Left lung (tissue), 10 donors: Measurements from ENCODE around the gene TNFRSF6B. TPM values are rescaled to one million over a fixed set of nuclear protein-coding genes. Genes with fewer than 3 reads are reported as not detected.

Experiments used
- ATAC-seq: fragments of 200-7000 bp; cut with Tn5 transposase; one replicate; pipeline ENCODE4 v1.9.1; 2020; ENCODE audit warnings: moderate library complexity
- DNase-seq, 4 donors: peaks; one replicate each; pipeline ENCODE4 v3.0.0-alpha.2; 2013 to 2020
- H3K27ac ChIP-seq, 2 donors: fragments of 200-600 bp; sonication (generic) in 1 of 2; one replicate each; pipeline versions ENCODE4 v1.5.0 to v1.8.0; 2020 to 2021
- H3K27me3 ChIP-seq, 2 donors: fragments of 200-600 bp; sonication (generic) in 1 of 2; one replicate each; pipeline versions ENCODE4 v1.5.0 to v1.8.0; 2020 to 2021
- H3K36me3 ChIP-seq, 2 donors: fragments of 200-600 bp; sonication (generic) in 1 of 2; one replicate each; pipeline versions ENCODE4 v1.5.0 to v1.8.0; 2020 to 2021
- H3K4me1 ChIP-seq, 2 donors: fragments of 200-600 bp; one replicate each; pipeline ENCODE4 v1.8.0; 2021
- H3K4me3 ChIP-seq, 2 donors: fragments of 200-600 bp; sonication (generic) in 1 of 2; one replicate each; pipeline versions ENCODE4 v1.5.0 to v1.8.0; 2020 to 2021; ENCODE audit warnings: mild to moderate bottlenecking in 1 of 2
- H3K9me3 ChIP-seq, 2 donors: fragments of 200-600 bp; sonication (generic) in 1 of 2; one replicate each; pipeline versions ENCODE4 v1.5.0 to v1.8.0; 2020 to 2021
- CTCF ChIP-seq, 2 donors: fragments of 200-600 bp; sonication (generic) in 1 of 2; IDR thresholded peaks; one replicate each; pipeline versions ENCODE4 v1.5.0 to v1.8.0; 2021; ENCODE audit warnings: antibody characterized with exemption in 2 of 2
- intact Hi-C, 2 donors: fragments of 100-400 bp; cut with DNase I; formaldehyde crosslinking; loops; one replicate each; pipeline versions ENCODE4 v1.11.2 to v1.14.2; 2022
- polyA plus RNA-seq, 6 donors: library from polyadenylated mRNA; unstranded; fragments of 120-200 nt; gene quantifications; one replicate each; pipeline ENCODE4 v1.2.1, GENCODE V29; 2013; ENCODE audit not compliant: insufficient read length in 6 of 6
- total RNA-seq, 2 donors: library from RNA; stranded (reverse); fragmentation: NEBNext Ultra II Directional; extraction: Animal tissue kit (Norgen Biotek cat#: 25700); gene quantifications; one replicate each; pipeline ENCODE4 v1.2.1, GENCODE V29; 2021
- donor health status: DM: no; HTN: yes; CAD: no.
- donor health status: DM: no; HTN: no; CAD: no.

The TNFRSF6B gene
- total and polyA plus RNA-seq, 8 donors, result 1.6 to 17.6 (median 2.7) TPM

- ATAC-seq (no peak), DNase-seq (peak in 1 of 4 donors; percentile 70)
- peaks cover 12 to 47% of the 10 kb centered on the region in 2 donors for H3K4me1 ChIP-seq
- peaks cover 0 to 48% of the 10 kb centered on the region in 2 donors for H3K36me3 ChIP-seq
- no peak for TF ChIP-seq CTCF (IDR thresholded peaks at IDR 0.05)
- H3K27ac ChIP-seq, result peak overlapping the region; percentile 41 to 82
- H3K4me3 ChIP-seq, result peak overlapping the region in 1 of 2 donors; percentile 40
- no peaks in the 10 kb centered on the region for H3K9me3 ChIP-seq
- H3K27me3 ChIP-seq, result peaks cover 0 to 10% of the 10 kb centered on the region in 2 donors
- intact Hi-C loops, result no loop called here
Observed at GRCh38 chr20:63699466-63700198, 3.2 kb downstream of the TNFRSF6B start.

GRCh38 chr20:63700199-63701050, 4.0 kb downstream of the TNFRSF6B start:
- Histone ChIP-seq H3K9me3 (no peaks in the 10 kb centered on the region), H3K4me1 (peaks cover 12 to 48% of the 10 kb centered on the region in 2 donors), H3K4me3 (no peak overlapping the region), H3K27me3 (peaks cover 0 to 10% of the 10 kb centered on the region in 2 donors), H3K27ac (peak overlapping the region in 1 of 2 donors; percentile 82), H3K36me3 (peaks cover 0 to 48% of the 10 kb centered on the region in 2 donors)
- ATAC-seq (no peak), DNase-seq (peak in 1 of 4 donors; percentile 79)
- TF ChIP-seq CTCF (IDR thresholded peaks at IDR 0.05), result no peak
- intact Hi-C loops, result no loop called here

GRCh38 chr20:63701051-63701328, 4.5 kb downstream of the TNFRSF6B start:
- no peak for TF ChIP-seq CTCF (IDR thresholded peaks at IDR 0.05)
- Histone ChIP-seq H3K27ac (peak overlapping the region in 1 of 2 donors; percentile 37), H3K4me3 (no peak overlapping the region), H3K9me3 (no peaks in the 10 kb centered on the region), H3K4me1 (peaks cover 12 to 50% of the 10 kb centered on the region in 2 donors), H3K36me3 (peaks cover 0 to 48% of the 10 kb centered on the region in 2 donors), H3K27me3 (peaks cover 0 to 10% of the 10 kb centered on the region in 2 donors)
- DNase-seq (no peak), ATAC-seq (no peak)
- intact Hi-C loops, result no loop called here

DNA sequence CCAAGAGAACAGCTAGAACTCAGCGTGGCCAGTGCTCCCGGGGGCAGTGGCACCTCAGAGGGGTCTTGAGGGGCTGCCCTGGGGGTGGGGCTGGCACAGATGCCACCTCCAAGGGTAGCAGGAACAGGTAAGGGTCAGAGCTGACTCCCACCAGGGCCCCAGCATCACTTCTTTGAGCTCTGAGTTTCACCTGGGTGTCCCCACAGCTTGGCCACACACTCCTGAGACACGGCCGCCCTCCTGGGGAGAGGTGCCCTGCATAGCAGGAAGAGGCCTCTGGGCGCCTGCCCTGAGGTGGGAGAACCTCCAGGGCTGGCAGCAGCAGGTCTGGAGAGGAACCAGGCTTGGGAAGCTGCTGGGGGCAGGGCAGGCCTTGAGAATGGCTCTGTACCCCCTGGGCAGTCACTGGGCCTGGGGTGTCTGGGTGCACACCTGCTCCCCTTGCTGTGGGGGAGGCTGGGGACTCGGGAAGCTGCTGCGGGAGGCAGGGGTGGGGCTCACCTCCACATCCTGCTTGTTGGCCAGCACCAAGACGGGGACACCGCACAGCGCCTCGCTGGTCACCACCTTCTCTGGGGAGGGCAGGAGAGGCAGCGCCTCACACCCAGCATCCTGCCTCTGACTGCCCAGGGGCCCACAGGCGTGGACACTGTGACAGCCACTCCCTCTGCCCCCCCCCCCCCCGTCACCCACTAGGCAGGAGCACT, 5.0 kb downstream of the TNFRSF6B start:
- DNase-seq (peak in 1 of 4 donors; percentile 73), ATAC-seq (no peak)
- intact Hi-C loops, result no loop called here
- TF ChIP-seq CTCF (IDR thresholded peaks at IDR 0.05), result no peak
- H3K4me1 ChIP-seq, result peaks cover 12 to 50% of the 10 kb centered on the region in 2 donors
- H3K4me3 ChIP-seq, result no peak overlapping the region
- H3K36me3 ChIP-seq, result peaks cover 0 to 53% of the 10 kb centered on the region in 2 donors
- peak overlapping the region in 1 of 2 donors; percentile 37 for H3K27ac ChIP-seq
- H3K9me3 ChIP-seq, result no peaks in the 10 kb centered on the region
- H3K27me3 ChIP-seq, result peaks cover 0 to 9% of the 10 kb centered on the region in 2 donors
